Measurements from ENCODE around the gene TTYH2. TPM values are rescaled to one million over a fixed set of nuclear protein-coding genes. Genes with fewer than 3 reads are reported as not detected.

The TTYH2 gene
- total RNA-seq, 6 experiments from 2014 or later = 0.60 to 1.8 (median 1.3) TPM

DNA sequence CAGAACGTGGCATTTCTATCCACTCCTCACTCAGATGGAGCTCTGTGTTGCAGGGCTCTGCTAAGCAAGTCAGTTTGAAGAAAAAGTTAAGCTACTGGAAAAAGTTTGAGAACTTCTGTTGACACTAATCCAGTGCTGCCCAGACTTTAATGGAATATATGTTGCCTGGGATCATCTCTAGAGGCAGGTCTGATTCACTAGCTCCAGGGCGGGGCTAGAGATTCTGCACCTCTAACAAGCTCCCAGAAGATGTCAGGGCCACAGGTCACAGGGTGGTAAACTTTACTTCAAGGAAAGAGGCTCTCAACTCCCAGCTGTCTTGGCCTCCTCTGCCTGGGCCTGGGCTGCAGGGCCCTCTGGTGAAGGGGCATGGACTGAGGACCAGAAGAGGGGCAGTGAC is 6.8 kb downstream of the TTYH2 start:
- intact Hi-C loops (cut with DNase I) = no loop called here
- H3K27me3 ChIP-seq = no peaks in the 10 kb centered on the region
- H3K27ac ChIP-seq = no peak overlapping the region
- DNase-seq (no peak), ATAC-seq (no peak)
- H3K9me3 ChIP-seq = no peaks in the 10 kb centered on the region
- 100% methylated on average over 1 of the region's 2 CpGs for WGBS (ENCODE audit: insufficient coverage, low coverage, low lambda C conversion rate, missing lambda C conversion rate)
- no peaks in the 10 kb centered on the region for H3K36me3 ChIP-seq
- TF ChIP-seq POLR2A (IDR thresholded peaks at IDR 0.05) = no peak
- TF ChIP-seq CTCF (IDR thresholded peaks at IDR 0.05) = no peak
- H3K4me3 ChIP-seq = no peak overlapping the region
- no peaks in the 10 kb centered on the region for H3K4me1 ChIP-seq

DNA sequence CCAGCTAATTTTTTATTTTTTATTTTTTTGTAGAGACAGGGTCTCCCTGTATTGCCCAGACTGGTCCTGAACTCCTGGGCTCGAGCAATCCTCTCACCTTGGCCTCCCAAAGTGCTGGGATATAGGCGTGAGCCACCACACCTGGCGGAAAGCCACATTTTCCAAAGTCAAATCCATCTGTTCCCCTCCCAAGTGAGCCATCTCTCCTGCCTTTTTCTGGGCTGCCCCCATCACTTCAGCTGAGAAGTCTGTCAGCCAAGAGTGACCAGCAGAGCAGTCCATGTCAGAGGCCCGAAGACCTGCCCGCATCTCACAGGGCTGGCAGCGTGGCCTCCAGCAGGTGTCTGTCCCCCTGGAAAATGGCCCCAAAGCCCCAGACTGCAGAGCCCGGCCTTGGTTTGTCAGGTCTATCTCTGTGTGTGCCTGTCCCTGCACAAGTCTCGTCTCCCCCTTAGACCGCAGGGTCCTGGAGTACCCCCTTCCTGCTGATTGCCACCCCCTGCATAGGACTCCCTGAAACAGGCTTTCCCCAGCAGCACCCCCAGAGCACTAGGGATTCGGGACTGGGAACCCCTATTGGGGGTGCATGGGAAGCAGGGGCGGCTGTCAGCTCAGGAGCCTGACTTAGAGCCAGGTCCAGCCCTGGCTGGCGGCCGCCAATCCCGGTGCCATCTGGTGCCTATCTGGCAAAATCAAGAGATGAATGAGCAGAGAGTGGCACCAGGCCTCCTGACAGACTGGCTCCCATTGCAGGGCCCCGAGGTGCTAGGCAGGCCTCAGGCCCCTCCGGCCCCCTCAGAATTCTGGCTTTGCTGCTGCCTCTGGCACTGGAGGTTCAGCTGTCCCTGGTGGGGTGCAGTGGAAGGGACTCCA is 7.8 kb downstream of the TTYH2 start:
- no peaks in the 10 kb centered on the region for H3K4me1 ChIP-seq
- ATAC-seq (no peak), DNase-seq (no peak)
- H3K27ac ChIP-seq = no peak overlapping the region
- no peak overlapping the region for H3K4me3 ChIP-seq
- H3K27me3 ChIP-seq = no peaks in the 10 kb centered on the region
- WGBS (ENCODE audit: insufficient coverage, low coverage, low lambda C conversion rate, missing lambda C conversion rate) = 81% methylated on average over 3 of the region's 16 CpGs
- no peaks in the 10 kb centered on the region for H3K9me3 ChIP-seq
- H3K36me3 ChIP-seq = no peaks in the 10 kb centered on the region
- TF ChIP-seq CTCF (IDR thresholded peaks at IDR 0.05) (no peak), POLR2A (IDR thresholded peaks at IDR 0.05) (no peak)
- intact Hi-C loops (cut with DNase I) = no loop called here

- intact Hi-C loops (cut with DNase I) = no loop called here
- no peak for ATAC-seq
- H3K4me1 ChIP-seq = no peaks in the 10 kb centered on the region
- no peaks in the 10 kb centered on the region for H3K9me3 ChIP-seq
- TF ChIP-seq POLR2A (IDR thresholded peaks at IDR 0.05) (no peak), CTCF (IDR thresholded peaks at IDR 0.05) (no peak)
- H3K27ac ChIP-seq = no peak overlapping the region
- DNase-seq = no peak
- H3K27me3 ChIP-seq = no peaks in the 10 kb centered on the region
- WGBS (ENCODE audit: insufficient coverage, low coverage, low lambda C conversion rate, missing lambda C conversion rate) = 67% methylated on average over 1 of the region's 13 CpGs
- H3K36me3 ChIP-seq = no peaks in the 10 kb centered on the region
- H3K4me3 ChIP-seq = no peak overlapping the region
These were observed 9.0 kb downstream of the TTYH2 start for GRCh38 chr17:74222399-74222798.

GRCh38 chr17:74223901-74224300 is 10.5 kb downstream of the TTYH2 start:
- no peaks in the 10 kb centered on the region for H3K9me3 ChIP-seq
- 88% methylated on average over 7 of the region's 14 CpGs for WGBS (ENCODE audit: insufficient coverage, low coverage, low lambda C conversion rate, missing lambda C conversion rate)
- ATAC-seq (no peak), DNase-seq (no peak)
- H3K27ac ChIP-seq = no peak overlapping the region
- H3K4me1 ChIP-seq = no peaks in the 10 kb centered on the region
- intact Hi-C loops (cut with DNase I) = no loop called here
- H3K4me3 ChIP-seq = no peak overlapping the region
- no peaks in the 10 kb centered on the region for H3K36me3 ChIP-seq
- TF ChIP-seq CTCF (IDR thresholded peaks at IDR 0.05) (no peak), POLR2A (IDR thresholded peaks at IDR 0.05) (no peak)
- H3K27me3 ChIP-seq = no peaks in the 10 kb centered on the region

Data from right lobe of liver (tissue), 6 donors.